CD4-positive, alpha-beta T cell treated with Interleukin-15 for 1 hour (primary cell): Measurements from ENCODE around the gene SERPINE1.
"Not testable (repeated sequence)": the region's sequence is repeated elsewhere in the genome, so short reads cannot be mapped to it uniquely, and the experiment has no call there.

Experiments
- DNase-seq: peaks from one replicate; pipeline ENCODE4 v3.0.0-alpha.2; 2020

The SERPINE1 gene

GRCh38 chr7:101103701-101104100 lies 23.2 kb upstream of the SERPINE1 start:
- DNase-seq: not testable (repeated sequence)

- no peak for DNase-seq
Measured at GRCh38 chr7:101104193-101104713, 22.7 kb upstream of the SERPINE1 start.

- DNase-seq: no peak
Measured at GRCh38 chr7:101104799-101105198, 22.1 kb upstream of the SERPINE1 start.

GRCh38 chr7:101105248-101105647 lies 21.7 kb upstream of the SERPINE1 start:
- not testable (repeated sequence) for DNase-seq

- no peak for DNase-seq
Measured at GRCh38 chr7:101106386-101106785, 20.5 kb upstream of the SERPINE1 start.

GRCh38 chr7:101108330-101108857 lies 18.5 kb upstream of the SERPINE1 start:
- peak; percentile 46 for DNase-seq

- no peak for DNase-seq
Measured at GRCh38 chr7:101108961-101109360, 17.9 kb upstream of the SERPINE1 start.

- DNase-seq: no peak
Measured at GRCh38 chr7:101109368-101109767, 17.5 kb upstream of the SERPINE1 start.

- no peak for DNase-seq
Measured at GRCh38 chr7:101111261-101111660, 15.6 kb upstream of the SERPINE1 start.

- no peak for DNase-seq
Measured at GRCh38 chr7:101112233-101112632, 14.7 kb upstream of the SERPINE1 start.

GRCh38 chr7:101113140-101113539 lies 13.8 kb upstream of the SERPINE1 start:
- DNase-seq: not testable (repeated sequence)

- no peak for DNase-seq
Measured at GRCh38 chr7:101113836-101114235, 13.1 kb upstream of the SERPINE1 start.

GRCh38 chr7:101114492-101114891 lies 12.4 kb upstream of the SERPINE1 start:
- DNase-seq: no peak

- DNase-seq: no peak
Measured at GRCh38 chr7:101115215-101115614, 11.7 kb upstream of the SERPINE1 start.

- DNase-seq: no peak
Measured at GRCh38 chr7:101116898-101117297, 10.0 kb upstream of the SERPINE1 start.

- no peak for DNase-seq
Measured at GRCh38 chr7:101118856-101119255, 8.0 kb upstream of the SERPINE1 start.

GRCh38 chr7:101119876-101120275 lies 7.0 kb upstream of the SERPINE1 start:
- no peak for DNase-seq

GRCh38 chr7:101120315-101120714 lies 6.6 kb upstream of the SERPINE1 start:
- DNase-seq: no peak

- DNase-seq: not testable (repeated sequence)
Measured at GRCh38 chr7:101121631-101121990, 5.3 kb upstream of the SERPINE1 start.

- no peak for DNase-seq
Measured at GRCh38 chr7:101121991-101122932, 4.6 kb upstream of the SERPINE1 start.

GRCh38 chr7:101122933-101123702 lies 3.8 kb upstream of the SERPINE1 start:
- DNase-seq: no peak

- DNase-seq: no peak
Measured at GRCh38 chr7:101123703-101124068, 3.2 kb upstream of the SERPINE1 start.

GRCh38 chr7:101124376-101125056 lies 2.4 kb upstream of the SERPINE1 start:
- DNase-seq: no peak
